Keratinocyte (primary cell): ENCODE data around the gene CHI3L1.

Experiments
- CTCF ChIP-seq, 3 experiments: IDR thresholded peaks in 1 of 3; conservative IDR thresholded peaks in 1 of 3; optimal IDR thresholded peaks in 1 of 3; 2 replicates in 2 of 3; 3 replicates in 1 of 3; pipeline versions ENCODE3 to v1.5.1; 2011; ENCODE audit warnings: low read length in 3 of 3, mild to moderate bottlenecking in 3 of 3, moderate library complexity in 2 of 3, control low read depth in 1 of 3, inconsistent platforms in 1 of 3; ENCODE audit not compliant: insufficient read depth in 2 of 3; ENCODE audit errors: extremely low read depth in 1 of 3
- EZH2 ChIP-seq: IDR thresholded peaks from one replicate; pipeline ENCODE4 v1.6.1; 2012; ENCODE audit warnings: inconsistent platforms, mild to moderate bottlenecking, low read length, moderate library complexity

GRCh38 chr1:203200916-203201315, 14.4 kb upstream of the CHI3L1 start:
- TF ChIP-seq EZH2 (no peak), CTCF (optimal IDR thresholded peaks at IDR 0.05 in 1 of 3, IDR thresholded peaks at IDR 0.05 in 1 of 3, conservative IDR thresholded peaks at IDR 0.05 in 1 of 3; ENCODE audit: extremely low read depth in 1 of 3, insufficient read depth in 2 of 3, low read length in 3 of 3) (no peak)
